Activated CD4-positive, alpha-beta T cell treated with anti-CD3 and anti-CD28 coated beads, Interleukin-2, amount 50 U/mL, for 24 hours (primary cell): ENCODE results near the gene CACNA2D3.

ENCODE experiments used
- DNase-seq, 2 donors: peaks; one replicate each; pipeline ENCODE4 v3.0.0-alpha.2; 2020; ENCODE audit warnings: low read depth in 1 of 2, low spot score in 1 of 2

Gene CACNA2D3

GRCh38 chr3:54324103-54324502 lies 201.8 kb downstream of the CACNA2D3 start:
- no peak for DNase-seq

- no peak for DNase-seq
These were observed 204.6 kb downstream of the CACNA2D3 start for GRCh38 chr3:54326951-54327350.

- no peak for DNase-seq
These were observed 209.0 kb downstream of the CACNA2D3 start for GRCh38 chr3:54331341-54331740.

GRCh38 chr3:54337846-54338245 lies 215.5 kb downstream of the CACNA2D3 start:
- DNase-seq: no peak

- no peak for DNase-seq
These were observed 217.3 kb downstream of the CACNA2D3 start for GRCh38 chr3:54339608-54340007.

GRCh38 chr3:54341811-54342210 lies 219.5 kb downstream of the CACNA2D3 start:
- DNase-seq: no peak

- DNase-seq: no peak
These were observed 220.3 kb downstream of the CACNA2D3 start for GRCh38 chr3:54342676-54343075.

- no peak for DNase-seq
These were observed 221.1 kb downstream of the CACNA2D3 start for GRCh38 chr3:54343495-54343894.

- DNase-seq: no peak
These were observed 222.4 kb downstream of the CACNA2D3 start for GRCh38 chr3:54344601-54345231.

GRCh38 chr3:54345847-54346375 lies 223.6 kb downstream of the CACNA2D3 start:
- DNase-seq: no peak

GRCh38 chr3:54347060-54347459 lies 224.7 kb downstream of the CACNA2D3 start:
- DNase-seq: no peak

GRCh38 chr3:54347933-54348332 lies 225.6 kb downstream of the CACNA2D3 start:
- DNase-seq: no peak

GRCh38 chr3:54349231-54349652 lies 226.9 kb downstream of the CACNA2D3 start:
- no peak for DNase-seq

GRCh38 chr3:54349691-54350090 lies 227.3 kb downstream of the CACNA2D3 start:
- DNase-seq: no peak

GRCh38 chr3:54353546-54353945 lies 231.2 kb downstream of the CACNA2D3 start:
- DNase-seq: no peak

- no peak for DNase-seq
These were observed 231.6 kb downstream of the CACNA2D3 start for GRCh38 chr3:54353946-54354345.

- no peak for DNase-seq
These were observed 233.4 kb downstream of the CACNA2D3 start for GRCh38 chr3:54355800-54356199.

- DNase-seq: no peak
These were observed 234.1 kb downstream of the CACNA2D3 start for GRCh38 chr3:54356261-54357045.

GRCh38 chr3:54357301-54357700 lies 234.9 kb downstream of the CACNA2D3 start:
- no peak for DNase-seq

- no peak for DNase-seq
These were observed 236.0 kb downstream of the CACNA2D3 start for GRCh38 chr3:54358316-54358715.

GRCh38 chr3:54358969-54359694 lies 236.8 kb downstream of the CACNA2D3 start:
- no peak for DNase-seq

- no peak for DNase-seq
These were observed 238.0 kb downstream of the CACNA2D3 start for GRCh38 chr3:54360320-54360719.
